GM23248 (cell line): ENCODE data around the gene UBR3. TPM values are rescaled to one million over a fixed set of nuclear protein-coding genes. Genes with fewer than 3 reads are reported as not detected.

Experiments used
- DNase-seq: peaks from one replicate; pipeline ENCODE4 v3.0.0-alpha.2; 2015
- H2AFZ ChIP-seq: fragments of 200-600 bp; sonication (generic); 2 replicates; pipeline ENCODE4 v1.6.1; 2016; ENCODE audit warnings: antibody characterized with exemption
- H3F3A ChIP-seq: fragments of 200-600 bp; sonication (generic); 2 replicates; pipeline ENCODE4 v1.6.1; 2016; ENCODE audit warnings: mild to moderate bottlenecking, antibody characterized with exemption, mixed run types; ENCODE audit not compliant: insufficient read depth
- H3K27ac ChIP-seq: fragments of 200-600 bp; sonication (generic); 2 replicates; pipeline ENCODE4 v1.5.1; 2016; ENCODE audit warnings: mild to moderate bottlenecking
- H3K27me3 ChIP-seq: fragments of 200-600 bp; sonication (generic); replicated peaks from 2 replicates; pipeline ENCODE4 v1.6.1; 2016; ENCODE audit warnings: mild to moderate bottlenecking; ENCODE audit not compliant: insufficient read depth
- H3K36me3 ChIP-seq: fragments of 200-600 bp; sonication (generic); 2 replicates; pipeline ENCODE4 v1.6.1; 2016; ENCODE audit warnings: low read depth, mild to moderate bottlenecking
- H3K4me1 ChIP-seq: fragments of 200-600 bp; sonication (generic); 2 replicates; pipeline ENCODE4 v1.6.1; 2016; ENCODE audit warnings: mild to moderate bottlenecking; ENCODE audit not compliant: insufficient read depth
- H3K4me2 ChIP-seq: fragments of 200-600 bp; sonication (generic); one replicate; pipeline ENCODE4 v1.6.1; 2016; ENCODE audit warnings: mild to moderate bottlenecking; ENCODE audit not compliant: unreplicated experiment
- H3K4me3 ChIP-seq: fragments of 200-600 bp; sonication (generic); 2 replicates; pipeline ENCODE4 v1.5.1; 2016; ENCODE audit warnings: mild to moderate bottlenecking
- H3K79me2 ChIP-seq: fragments of 200-600 bp; sonication (generic); 2 replicates; pipeline ENCODE4 v1.6.1; 2016; ENCODE audit warnings: mild to moderate bottlenecking; ENCODE audit not compliant: insufficient read depth
- H3K9ac ChIP-seq: fragments of 200-600 bp; sonication (generic); 2 replicates; pipeline ENCODE4 v1.6.1; 2016; ENCODE audit warnings: mild to moderate bottlenecking
- H3K9me2 ChIP-seq: fragments of 200-600 bp; sonication (generic); 2 replicates; pipeline ENCODE4 v1.6.1; 2016; ENCODE audit warnings: mixed run types, mild to moderate bottlenecking, moderate library complexity; ENCODE audit not compliant: insufficient read depth
- H3K9me3 ChIP-seq: fragments of 200-600 bp; sonication (generic); one replicate; pipeline ENCODE4 v1.6.1; 2017; ENCODE audit warnings: low read depth
- H4K20me1 ChIP-seq: fragments of 200-600 bp; sonication (generic); 2 replicates; pipeline ENCODE4 v1.6.0; 2016; ENCODE audit not compliant: insufficient read depth
- EZH2 ChIP-seq: fragments of 200-600 bp; sonication (generic); IDR thresholded peaks from 2 replicates; pipeline ENCODE4 v1.6.1; 2018; ENCODE audit warnings: antibody characterized with exemption, mild to moderate bottlenecking; ENCODE audit not compliant: insufficient read depth, poor library complexity, severe bottlenecking
- EZH2phosphoT487 ChIP-seq: fragments of 200-600 bp; sonication (generic); IDR thresholded peaks from 2 replicates; pipeline ENCODE4 v1.6.1; 2018; ENCODE audit warnings: antibody characterized with exemption, moderate library complexity, mild to moderate bottlenecking, low read depth; ENCODE audit not compliant: insufficient read depth
- WGBS, 2 experiments: methylation state at CpG; one replicate each; pipeline ENCODE4 v1.1.6; 2015 to 2017; ENCODE audit warnings: low lambda C conversion rate in 2 of 2, low coverage in 1 of 2; ENCODE audit errors: missing lambda C conversion rate in 2 of 2; 5-methylcytosine and 5-hydroxymethylcytosine counted together
- in situ Hi-C: fragments of 300-500 bp; cut with MboI; formaldehyde crosslinking; loops from 2 replicates; pipeline ENCODE4 v1.15.0; 2020
- polyA plus RNA-seq: library from polyadenylated mRNA; unstranded; fragments of >200 nt; fragmentation: Nextera tagmentation; extraction: Ambion mirVana; gene quantifications from 2 replicates; pipeline ENCODE4 v1.2.1, GENCODE V29; 2016
- total RNA-seq: library from RNA; depleted of rRNA; stranded (reverse); fragments of >200 nt; shearing (Covaris generic); gene quantifications from 2 replicates; pipeline ENCODE4 v1.2.3, GENCODE V29; 2014

Gene UBR3
- total and polyA plus RNA-seq, 2 experiments from 2014 or later: 8.9 to 22.4 TPM

- 0 out of 2 replicates have a peak, but pooled peaks cover 4% of the 10 kb centered on the region for H3K4me1 ChIP-seq
- H3F3A ChIP-seq: no peaks in the 10 kb centered on the region
- no peak overlapping the region for H3K4me2 ChIP-seq
- TF ChIP-seq EZH2phosphoT487 (no peak), EZH2 (no peak)
- WGBS, 2 experiments: 91% methylated on average over 4 of the region's 4 CpGs
- no peak for DNase-seq
- H3K36me3 ChIP-seq: peaks cover 4% of the 10 kb centered on the region; the same call in 1 of the 2 replicates
- H3K4me3 ChIP-seq: no peak overlapping the region
- H3K79me2 ChIP-seq: no peaks in the 10 kb centered on the region
- no peaks in the 10 kb centered on the region for H4K20me1 ChIP-seq
- H2AFZ ChIP-seq: no peak overlapping the region
- H3K9me2 ChIP-seq: no peaks in the 10 kb centered on the region
- no peak overlapping the region for H3K27ac ChIP-seq
- H3K9ac ChIP-seq: no peak overlapping the region
- no peaks in the 10 kb centered on the region for H3K9me3 ChIP-seq
- H3K27me3 ChIP-seq: no peaks in the 10 kb centered on the region
- in situ Hi-C loops: no loop called here
Observed at GRCh38 chr2:170012773-170013172, 185.5 kb downstream of the UBR3 start.

- Histone ChIP-seq H4K20me1 (no peaks in the 10 kb centered on the region), H3K4me1 (peaks cover 9% of the 10 kb centered on the region; the same call in 1 of the 2 replicates)
- TF ChIP-seq EZH2 (no peak), EZH2phosphoT487 (no peak)
Observed at GRCh38 chr2:170013802-170014551, 186.7 kb downstream of the UBR3 start.

GRCh38 chr2:170014769-170015168 is 187.5 kb downstream of the UBR3 start:
- Histone ChIP-seq H3K36me3 (peaks cover 4% of the 10 kb centered on the region; the same call in 1 of the 2 replicates), H3K9me3 (no peaks in the 10 kb centered on the region), H3K4me1 (peaks cover 13% of the 10 kb centered on the region; the same call in 1 of the 2 replicates), H3K79me2 (no peaks in the 10 kb centered on the region), H3K9ac (no peak overlapping the region), H3K4me2 (no peak overlapping the region), H3K27ac (no peak overlapping the region), H3K9me2 (no peaks in the 10 kb centered on the region), H3K4me3 (no peak overlapping the region), H3F3A (0 out of 2 replicates have a peak, but pooled peaks cover 3% of the 10 kb centered on the region), H3K27me3 (no peaks in the 10 kb centered on the region), H4K20me1 (no peaks in the 10 kb centered on the region), H2AFZ (no peak overlapping the region)
- TF ChIP-seq EZH2 (no peak), EZH2phosphoT487 (no peak)
- 100% methylated on average over 1 of the region's 1 CpG for WGBS, 2 experiments
- no peak for DNase-seq
- in situ Hi-C loops: no loop called here

More at GRCh38 chr2:170013802-170014551, 186.7 kb downstream of the UBR3 start:
- no peaks in the 10 kb centered on the region for H3K9me3 ChIP-seq
- no peaks in the 10 kb centered on the region for H3K79me2 ChIP-seq
- no peaks in the 10 kb centered on the region for H3F3A ChIP-seq
- H3K27ac ChIP-seq: no peak overlapping the region
- no peak for DNase-seq
- no peak overlapping the region for H3K4me3 ChIP-seq
- H3K36me3 ChIP-seq: peaks cover 4% of the 10 kb centered on the region; the same call in 1 of the 2 replicates
- H3K27me3 ChIP-seq: no peaks in the 10 kb centered on the region
- no peaks in the 10 kb centered on the region for H3K9me2 ChIP-seq
- H3K4me2 ChIP-seq: no peak overlapping the region
- in situ Hi-C loops: no loop called here
- H3K9ac ChIP-seq: no peak overlapping the region
- 87 to 91% methylated on average over 5 of the region's 5 CpGs for WGBS, 2 experiments
- no peak overlapping the region for H2AFZ ChIP-seq

GRCh38 chr2:170017860-170018532 is 190.7 kb downstream of the UBR3 start:
- DNase-seq: peak; percentile 6
- Histone ChIP-seq H3K9me2 (no peaks in the 10 kb centered on the region), H3K27ac (no peak overlapping the region), H3K36me3 (no peaks in the 10 kb centered on the region), H3K4me3 (no peak overlapping the region), H3K79me2 (no peaks in the 10 kb centered on the region), H3K4me1 (peaks cover 17% of the 10 kb centered on the region; the same call in 1 of the 2 replicates), H3K9ac (no peak overlapping the region), H4K20me1 (no peaks in the 10 kb centered on the region), H3K27me3 (no peaks in the 10 kb centered on the region), H2AFZ (no peak overlapping the region), H3F3A (0 out of 2 replicates have a peak, but pooled peaks cover 3% of the 10 kb centered on the region), H3K4me2 (no peak overlapping the region), H3K9me3 (no peaks in the 10 kb centered on the region)
- no peak for TF ChIP-seq EZH2phosphoT487
- no peak for TF ChIP-seq EZH2
- 45% methylated on average over 4 of the region's 4 CpGs for WGBS, 2 experiments
- in situ Hi-C loops: no loop called here
